ENCODE measurements around the gene LBH.

The LBH gene

DNA sequence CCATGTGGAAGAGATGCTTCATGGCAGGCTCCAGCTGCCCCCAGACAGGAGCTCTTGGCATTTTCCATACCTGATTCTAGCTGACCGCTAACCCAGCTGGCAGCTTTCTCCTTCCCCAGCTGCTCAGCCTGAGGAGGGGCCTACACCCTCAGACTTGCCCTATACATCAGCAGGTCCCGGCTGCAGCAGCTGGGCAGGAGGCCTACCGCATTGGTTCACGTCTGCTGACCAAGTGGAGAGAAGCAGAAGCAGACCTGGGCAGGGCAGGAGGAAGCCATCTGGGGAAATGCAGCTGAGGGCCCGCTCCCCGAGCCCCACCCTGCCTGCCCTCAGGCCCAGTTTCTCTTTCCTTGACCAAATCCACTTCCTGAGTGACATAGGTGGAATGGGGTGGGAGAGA lies 50.7 kb downstream of the LBH start:
- Histone ChIP-seq H3K9me3 (replicated peaks in 1 of 2; ENCODE audit: control insufficient read depth in 2 of 2, insufficient read depth in 1 of 2, low read depth in 1 of 2, low read length in 2 of 2) (no peaks in the 10 kb centered on the region), H3K9ac (ENCODE audit: low read depth, low read length, poor library complexity) (no peak overlapping the region), H4K91ac (ENCODE audit: low read depth, low read length, poor library complexity) (no peak overlapping the region), H3K14ac (ENCODE audit: low read length) (no peak overlapping the region), H2BK15ac (ENCODE audit: low read length) (peak overlapping the region; percentile 54), H2AFZ (ENCODE audit: low read length) (no peak overlapping the region), H3K79me1 (ENCODE audit: low read depth, low read length) (no peaks in the 10 kb centered on the region), H2AK5ac (ENCODE audit: low read depth, low read length) (peak overlapping the region; percentile 73), H2BK120ac (ENCODE audit: low read depth, low read length) (no peak overlapping the region), H3K36me3 (replicated peaks in 1 of 2; ENCODE audit: control insufficient read depth in 2 of 2, insufficient read depth in 2 of 2, low read length in 2 of 2) (no peaks in the 10 kb centered on the region), H3K4me2 (ENCODE audit: insufficient read depth, low read length, poor library complexity, severe bottlenecking) (no peak overlapping the region), H3K4me1 (ENCODE audit: control insufficient read depth in 2 of 2, insufficient read depth in 1 of 2, low read depth in 1 of 2, low read length in 2 of 2) (peaks cover 7% of the 10 kb centered on the region in 2 donors), H2BK5ac (ENCODE audit: low read length) (peak overlapping the region; percentile 19), H4K8ac (ENCODE audit: low read depth, low read length) (no peak overlapping the region), H3K27ac (replicated peaks; ENCODE audit: low read length) (no peak overlapping the region), H2BK12ac (ENCODE audit: low read length) (no peak overlapping the region), H3K4ac (ENCODE audit: low read length) (no peak overlapping the region), H3K23ac (ENCODE audit: low read depth, low read length, poor library complexity) (no peak overlapping the region), H3K4me3 (ENCODE audit: low read length in 2 of 2) (no peak overlapping the region), H3K18ac (ENCODE audit: low read length) (peak overlapping the region; percentile 48), H3K27me3 (ENCODE audit: control insufficient read depth in 3 of 3, insufficient read depth in 3 of 3, low read depth in 1 of 3, low read length in 3 of 3) (peaks cover 0 to 9% (median 0%) of the 10 kb centered on the region in 3 experiments)
- DNase-seq (ENCODE audit: low spot score) = no peak
- WGBS, 2 donors (ENCODE audit: extremely low coverage in 2 of 2, insufficient read length in 2 of 2, insufficient replicate concordance in 1 of 2) = no CpG with 5 or more reads among the region's 6 CpGs

DNA sequence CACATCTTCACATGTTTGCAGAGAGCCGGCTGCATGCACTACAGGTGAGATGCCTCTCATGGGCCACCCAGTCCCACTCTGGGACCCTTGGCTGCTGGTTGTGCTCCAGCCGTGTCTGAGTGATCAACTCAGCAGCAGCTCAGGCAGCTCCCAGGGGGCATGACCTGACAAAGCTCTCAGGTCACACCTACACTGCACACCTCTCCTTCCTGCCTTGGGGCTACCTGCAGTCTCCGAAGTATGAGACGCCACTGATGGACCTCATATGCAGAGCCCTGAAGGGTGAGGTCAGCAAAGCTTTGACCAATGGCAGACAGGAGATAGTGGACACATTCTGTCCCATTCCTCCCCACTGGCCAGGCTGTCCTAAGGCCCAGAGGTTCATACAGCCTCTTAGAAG lies 51.4 kb downstream of the LBH start:
- Histone ChIP-seq H4K91ac (ENCODE audit: low read depth, low read length, poor library complexity) (no peak overlapping the region), H4K8ac (ENCODE audit: low read depth, low read length) (no peak overlapping the region), H3K9ac (ENCODE audit: low read depth, low read length, poor library complexity) (no peak overlapping the region), H2BK15ac (ENCODE audit: low read length) (peak overlapping the region; percentile 19), H2BK5ac (ENCODE audit: low read length) (no peak overlapping the region), H3K4ac (ENCODE audit: low read length) (no peak overlapping the region), H3K27ac (replicated peaks; ENCODE audit: low read length) (no peak overlapping the region), H2BK120ac (ENCODE audit: low read depth, low read length) (no peak overlapping the region), H2BK12ac (ENCODE audit: low read length) (peak overlapping the region; percentile 35), H3K18ac (ENCODE audit: low read length) (no peak overlapping the region), H3K27me3 (ENCODE audit: control insufficient read depth in 3 of 3, insufficient read depth in 3 of 3, low read depth in 1 of 3, low read length in 3 of 3) (peaks cover 0 to 9% (median 0%) of the 10 kb centered on the region in 3 experiments), H3K4me3 (ENCODE audit: low read length in 2 of 2) (no peak overlapping the region), H3K36me3 (replicated peaks in 1 of 2; ENCODE audit: control insufficient read depth in 2 of 2, insufficient read depth in 2 of 2, low read length in 2 of 2) (no peaks in the 10 kb centered on the region), H2AK5ac (ENCODE audit: low read depth, low read length) (no peak overlapping the region), H3K23ac (ENCODE audit: low read depth, low read length, poor library complexity) (no peak overlapping the region), H3K9me3 (replicated peaks in 1 of 2; ENCODE audit: control insufficient read depth in 2 of 2, insufficient read depth in 1 of 2, low read depth in 1 of 2, low read length in 2 of 2) (no peaks in the 10 kb centered on the region), H3K4me1 (ENCODE audit: control insufficient read depth in 2 of 2, insufficient read depth in 1 of 2, low read depth in 1 of 2, low read length in 2 of 2) (peaks cover 7 to 9% of the 10 kb centered on the region in 2 donors), H3K14ac (ENCODE audit: low read length) (no peak overlapping the region), H3K79me1 (ENCODE audit: low read depth, low read length) (no peaks in the 10 kb centered on the region), H2AFZ (ENCODE audit: low read length) (no peak overlapping the region), H3K4me2 (ENCODE audit: insufficient read depth, low read length, poor library complexity, severe bottlenecking) (no peak overlapping the region)
- no CpG with 5 or more reads among the region's 4 CpGs for WGBS, 2 donors (ENCODE audit: extremely low coverage in 2 of 2, insufficient read length in 2 of 2, insufficient replicate concordance in 1 of 2)
- DNase-seq (ENCODE audit: low spot score) = no peak

DNA sequence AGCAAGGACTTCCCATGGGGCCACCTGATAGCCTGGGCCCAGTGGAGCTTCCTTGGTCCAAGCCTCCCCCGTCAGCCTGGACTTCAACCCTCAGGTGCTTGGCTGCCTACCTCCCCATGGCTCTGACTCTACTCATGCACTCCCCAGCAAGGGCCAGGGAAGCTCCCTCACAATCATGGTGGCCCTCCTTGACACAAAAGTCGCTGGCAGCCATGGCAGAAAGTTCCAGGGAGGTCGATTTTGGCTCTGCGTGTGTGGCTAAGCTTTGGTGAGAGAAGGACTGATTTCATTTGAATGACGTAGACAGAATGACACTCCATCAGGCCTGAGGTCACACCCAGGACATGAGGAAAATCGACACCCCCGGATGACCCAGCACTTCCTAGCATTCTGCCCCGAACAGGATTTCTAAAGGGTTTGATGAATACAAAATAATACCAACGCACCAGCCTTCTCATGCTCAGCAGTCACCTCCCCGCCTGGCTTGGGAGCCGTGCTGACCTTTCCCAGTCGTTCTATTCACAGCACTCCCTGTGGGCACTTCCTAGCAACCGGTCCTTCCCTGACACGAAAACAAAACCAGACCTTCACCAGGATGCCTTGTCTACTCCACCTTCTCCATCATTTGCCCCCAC lies 52.7 kb downstream of the LBH start:
- H3K9me3 ChIP-seq (replicated peaks in 1 of 2; ENCODE audit: control insufficient read depth in 2 of 2, insufficient read depth in 1 of 2, low read depth in 1 of 2, low read length in 2 of 2) = no peaks in the 10 kb centered on the region

DNA sequence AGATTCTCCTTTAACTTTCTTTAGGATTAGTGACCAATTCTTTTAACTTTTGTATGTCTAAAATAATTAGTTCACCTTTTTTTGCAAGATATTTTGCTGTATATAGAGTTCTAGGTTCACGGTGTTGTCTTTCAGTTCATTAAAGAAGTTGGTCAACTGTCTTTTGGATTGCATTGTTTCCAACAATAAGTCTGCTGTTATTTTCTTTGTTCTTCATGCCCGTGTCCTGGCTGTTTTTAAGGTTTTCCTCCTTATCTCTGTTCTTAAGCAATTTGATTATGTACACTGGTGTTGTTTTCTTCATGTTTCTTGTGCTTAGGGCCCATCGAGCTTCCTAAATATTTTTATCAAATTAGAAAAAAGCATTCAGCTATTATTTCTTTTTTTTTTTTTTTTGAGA lies 54.4 kb downstream of the LBH start:
- no peak overlapping the region for H4K8ac ChIP-seq (ENCODE audit: low read depth, low read length)
- no peak overlapping the region for H3K18ac ChIP-seq (ENCODE audit: low read length)
- H2BK15ac ChIP-seq (ENCODE audit: low read length) = no peak overlapping the region

More for the DNA sequence above, 52.7 kb downstream of the LBH start:
- Histone ChIP-seq H2BK15ac (ENCODE audit: low read length) (peak overlapping the region; percentile 93), H3K27me3 (ENCODE audit: control insufficient read depth in 3 of 3, insufficient read depth in 3 of 3, low read depth in 1 of 3, low read length in 3 of 3) (peaks cover 0 to 9% (median 0%) of the 10 kb centered on the region in 3 experiments), H3K27ac (replicated peaks; ENCODE audit: low read length) (peak overlapping the region; percentile 16), H2BK5ac (ENCODE audit: low read length) (no peak overlapping the region), H4K91ac (ENCODE audit: low read depth, low read length, poor library complexity) (no peak overlapping the region), H3K23ac (ENCODE audit: low read depth, low read length, poor library complexity) (peak overlapping the region; percentile 92), H3K4me3 (ENCODE audit: low read length in 2 of 2) (peak overlapping the region; percentile 15 to 33), H3K4me2 (ENCODE audit: insufficient read depth, low read length, poor library complexity, severe bottlenecking) (no peak overlapping the region), H3K4me1 (ENCODE audit: control insufficient read depth in 2 of 2, insufficient read depth in 1 of 2, low read depth in 1 of 2, low read length in 2 of 2) (peaks cover 7 to 10% of the 10 kb centered on the region in 2 donors), H3K18ac (ENCODE audit: low read length) (peak overlapping the region; percentile 80), H3K36me3 (replicated peaks in 1 of 2; ENCODE audit: control insufficient read depth in 2 of 2, insufficient read depth in 2 of 2, low read length in 2 of 2) (no peaks in the 10 kb centered on the region), H2BK12ac (ENCODE audit: low read length) (peak overlapping the region; percentile 46), H3K14ac (ENCODE audit: low read length) (no peak overlapping the region), H3K79me1 (ENCODE audit: low read depth, low read length) (no peaks in the 10 kb centered on the region), H3K4ac (ENCODE audit: low read length) (no peak overlapping the region), H4K8ac (ENCODE audit: low read depth, low read length) (no peak overlapping the region), H2AFZ (ENCODE audit: low read length) (peak overlapping the region; percentile 77), H2BK120ac (ENCODE audit: low read depth, low read length) (no peak overlapping the region), H3K9ac (ENCODE audit: low read depth, low read length, poor library complexity) (no peak overlapping the region), H2AK5ac (ENCODE audit: low read depth, low read length) (peak overlapping the region; percentile 57)
- no CpG with 5 or more reads among the region's 14 CpGs for WGBS, 2 donors (ENCODE audit: extremely low coverage in 2 of 2, insufficient read length in 2 of 2, insufficient replicate concordance in 1 of 2)
- no peak for DNase-seq (ENCODE audit: low spot score)

More for the DNA sequence above, 54.4 kb downstream of the LBH start:
- no peaks in the 10 kb centered on the region for H3K79me1 ChIP-seq (ENCODE audit: low read depth, low read length)
- H2AFZ ChIP-seq (ENCODE audit: low read length) = no peak overlapping the region
- H3K4me2 ChIP-seq (ENCODE audit: insufficient read depth, low read length, poor library complexity, severe bottlenecking) = no peak overlapping the region
- H2BK12ac ChIP-seq (ENCODE audit: low read length) = no peak overlapping the region
- H3K4me1 ChIP-seq (ENCODE audit: control insufficient read depth in 2 of 2, insufficient read depth in 1 of 2, low read depth in 1 of 2, low read length in 2 of 2) = peaks cover 7 to 10% of the 10 kb centered on the region in 2 donors
- H4K91ac ChIP-seq (ENCODE audit: low read depth, low read length, poor library complexity) = no peak overlapping the region
- no peak overlapping the region for H2BK120ac ChIP-seq (ENCODE audit: low read depth, low read length)
- H3K4ac ChIP-seq (ENCODE audit: low read length) = no peak overlapping the region
- H3K4me3 ChIP-seq (ENCODE audit: low read length in 2 of 2) = no peak overlapping the region
- H3K36me3 ChIP-seq (replicated peaks in 1 of 2; ENCODE audit: control insufficient read depth in 2 of 2, insufficient read depth in 2 of 2, low read length in 2 of 2) = no peaks in the 10 kb centered on the region
- no CpG with 5 or more reads among the region's 3 CpGs for WGBS, 2 donors (ENCODE audit: extremely low coverage in 2 of 2, insufficient read length in 2 of 2, insufficient replicate concordance in 1 of 2)
- H3K23ac ChIP-seq (ENCODE audit: low read depth, low read length, poor library complexity) = no peak overlapping the region
- no peak overlapping the region for H2AK5ac ChIP-seq (ENCODE audit: low read depth, low read length)
- DNase-seq (ENCODE audit: low spot score) = no peak
- H3K27me3 ChIP-seq (ENCODE audit: control insufficient read depth in 3 of 3, insufficient read depth in 3 of 3, low read depth in 1 of 3, low read length in 3 of 3) = peaks cover 0 to 9% (median 0%) of the 10 kb centered on the region in 3 experiments
- no peak overlapping the region for H3K9ac ChIP-seq (ENCODE audit: low read depth, low read length, poor library complexity)
- H2BK5ac ChIP-seq (ENCODE audit: low read length) = no peak overlapping the region
- H3K14ac ChIP-seq (ENCODE audit: low read length) = no peak overlapping the region
- no peaks in the 10 kb centered on the region for H3K9me3 ChIP-seq (replicated peaks in 1 of 2; ENCODE audit: control insufficient read depth in 2 of 2, insufficient read depth in 1 of 2, low read depth in 1 of 2, low read length in 2 of 2)
- no peak overlapping the region for H3K27ac ChIP-seq (replicated peaks; ENCODE audit: low read length)
